ENCODE measurements around the gene ATXN1.

DNA sequence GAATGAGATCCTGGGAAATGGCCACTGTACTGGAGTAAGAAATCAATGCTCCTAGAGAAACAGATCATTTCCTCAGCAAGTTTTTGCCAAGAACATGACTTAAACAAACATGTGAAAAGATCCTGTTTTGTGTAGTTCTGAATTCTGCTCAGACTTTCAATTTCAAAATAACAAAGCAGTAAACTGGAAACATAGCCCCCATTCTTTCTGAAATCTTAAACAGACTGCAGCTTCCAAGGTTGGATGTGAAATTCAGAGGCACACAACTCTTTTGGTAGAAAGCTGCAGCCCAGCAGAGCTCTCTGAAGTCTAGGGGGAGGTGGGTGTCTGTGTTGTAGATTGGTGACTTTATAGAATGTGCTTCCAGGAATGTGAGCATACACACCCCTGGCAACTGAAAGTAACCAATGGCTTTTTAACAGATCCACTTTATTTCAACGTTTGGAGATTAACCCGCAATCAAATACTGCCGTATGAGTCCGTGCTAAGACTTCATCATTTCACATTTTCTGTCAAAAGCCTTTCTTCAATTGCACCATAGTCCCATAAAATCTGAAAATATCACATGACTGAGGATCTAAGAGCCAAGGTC lies 86.4 kb downstream of the ATXN1 start:
- TF ChIP-seq, protein P1, sequence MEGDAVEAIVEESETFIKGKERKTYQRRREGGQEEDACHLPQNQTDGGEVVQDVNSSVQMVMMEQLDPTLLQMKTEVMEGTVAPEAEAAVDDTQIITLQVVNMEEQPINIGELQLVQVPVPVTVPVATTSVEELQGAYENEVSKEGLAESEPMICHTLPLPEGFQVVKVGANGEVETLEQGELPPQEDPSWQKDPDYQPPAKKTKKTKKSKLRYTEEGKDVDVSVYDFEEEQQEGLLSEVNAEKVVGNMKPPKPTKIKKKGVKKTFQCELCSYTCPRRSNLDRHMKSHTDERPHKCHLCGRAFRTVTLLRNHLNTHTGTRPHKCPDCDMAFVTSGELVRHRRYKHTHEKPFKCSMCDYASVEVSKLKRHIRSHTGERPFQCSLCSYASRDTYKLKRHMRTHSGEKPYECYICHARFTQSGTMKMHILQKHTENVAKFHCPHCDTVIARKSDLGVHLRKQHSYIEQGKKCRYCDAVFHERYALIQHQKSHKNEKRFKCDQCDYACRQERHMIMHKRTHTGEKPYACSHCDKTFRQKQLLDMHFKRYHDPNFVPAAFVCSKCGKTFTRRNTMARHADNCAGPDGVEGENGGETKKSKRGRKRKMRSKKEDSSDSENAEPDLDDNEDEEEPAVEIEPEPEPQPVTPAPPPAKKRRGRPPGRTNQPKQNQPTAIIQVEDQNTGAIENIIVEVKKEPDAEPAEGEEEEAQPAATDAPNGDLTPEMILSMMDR (IDR thresholded peaks at IDR 0.05; ENCODE audit: insufficient read depth, low read length): no peak
- TF ChIP-seq POLR2AphosphoS5 (IDR thresholded peaks at IDR 0.05; ENCODE audit: low read depth) (no peak), SPI1 (IDR thresholded peaks at IDR 0.05; ENCODE audit: borderline replicate concordance, low read depth) (no peak), GABPA (IDR thresholded peaks at IDR 0.05; ENCODE audit: low read depth) (no peak)
- TF ChIP-seq, protein P2, sequence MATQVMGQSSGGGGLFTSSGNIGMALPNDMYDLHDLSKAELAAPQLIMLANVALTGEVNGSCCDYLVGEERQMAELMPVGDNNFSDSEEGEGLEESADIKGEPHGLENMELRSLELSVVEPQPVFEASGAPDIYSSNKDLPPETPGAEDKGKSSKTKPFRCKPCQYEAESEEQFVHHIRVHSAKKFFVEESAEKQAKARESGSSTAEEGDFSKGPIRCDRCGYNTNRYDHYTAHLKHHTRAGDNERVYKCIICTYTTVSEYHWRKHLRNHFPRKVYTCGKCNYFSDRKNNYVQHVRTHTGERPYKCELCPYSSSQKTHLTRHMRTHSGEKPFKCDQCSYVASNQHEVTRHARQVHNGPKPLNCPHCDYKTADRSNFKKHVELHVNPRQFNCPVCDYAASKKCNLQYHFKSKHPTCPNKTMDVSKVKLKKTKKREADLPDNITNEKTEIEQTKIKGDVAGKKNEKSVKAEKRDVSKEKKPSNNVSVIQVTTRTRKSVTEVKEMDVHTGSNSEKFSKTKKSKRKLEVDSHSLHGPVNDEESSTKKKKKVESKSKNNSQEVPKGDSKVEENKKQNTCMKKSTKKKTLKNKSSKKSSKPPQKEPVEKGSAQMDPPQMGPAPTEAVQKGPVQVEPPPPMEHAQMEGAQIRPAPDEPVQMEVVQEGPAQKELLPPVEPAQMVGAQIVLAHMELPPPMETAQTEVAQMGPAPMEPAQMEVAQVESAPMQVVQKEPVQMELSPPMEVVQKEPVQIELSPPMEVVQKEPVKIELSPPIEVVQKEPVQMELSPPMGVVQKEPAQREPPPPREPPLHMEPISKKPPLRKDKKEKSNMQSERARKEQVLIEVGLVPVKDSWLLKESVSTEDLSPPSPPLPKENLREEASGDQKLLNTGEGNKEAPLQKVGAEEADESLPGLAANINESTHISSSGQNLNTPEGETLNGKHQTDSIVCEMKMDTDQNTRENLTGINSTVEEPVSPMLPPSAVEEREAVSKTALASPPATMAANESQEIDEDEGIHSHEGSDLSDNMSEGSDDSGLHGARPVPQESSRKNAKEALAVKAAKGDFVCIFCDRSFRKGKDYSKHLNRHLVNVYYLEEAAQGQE (IDR thresholded peaks at IDR 0.05; ENCODE audit: insufficient replicate concordance, low read depth): no peak

Data from HL-60 (cell line).